HG03025 (cell line): ENCODE results near the gene AP1B1.
"Not testable (repeated sequence)": the region's sequence is repeated elsewhere in the genome, so short reads cannot be mapped to it uniquely, and the experiment has no call there.

Source experiments
- ATAC-seq: cut with Tn5 transposase; IDR thresholded peaks from one replicate; pipeline ENCODE4 v1.9.1; 2021; ENCODE audit warnings: mild to moderate bottlenecking, moderate library complexity; ENCODE audit not compliant: unreplicated experiment, low FRiP score

AP1B1 gene

DNA sequence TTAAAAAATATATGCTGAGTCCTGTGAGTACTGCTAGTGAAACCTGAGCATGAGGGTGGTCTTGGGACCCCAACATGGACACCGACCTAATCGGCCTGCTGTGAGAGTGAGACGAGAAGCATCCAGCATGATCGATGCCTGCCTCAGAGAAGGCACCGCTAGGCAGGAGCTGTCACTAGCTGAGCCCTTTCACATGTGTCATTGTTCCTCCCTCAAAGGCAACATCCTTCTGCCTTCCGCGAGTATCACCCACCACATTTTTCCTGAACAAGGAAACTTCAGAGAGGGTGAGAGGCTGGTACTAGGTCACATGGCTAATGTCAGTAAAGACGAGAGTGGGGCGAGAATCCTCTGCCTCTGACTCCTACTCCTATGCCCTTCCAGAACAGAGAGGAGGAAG is 35.6 kb downstream of the AP1B1 start:
- ATAC-seq, result no peak

DNA sequence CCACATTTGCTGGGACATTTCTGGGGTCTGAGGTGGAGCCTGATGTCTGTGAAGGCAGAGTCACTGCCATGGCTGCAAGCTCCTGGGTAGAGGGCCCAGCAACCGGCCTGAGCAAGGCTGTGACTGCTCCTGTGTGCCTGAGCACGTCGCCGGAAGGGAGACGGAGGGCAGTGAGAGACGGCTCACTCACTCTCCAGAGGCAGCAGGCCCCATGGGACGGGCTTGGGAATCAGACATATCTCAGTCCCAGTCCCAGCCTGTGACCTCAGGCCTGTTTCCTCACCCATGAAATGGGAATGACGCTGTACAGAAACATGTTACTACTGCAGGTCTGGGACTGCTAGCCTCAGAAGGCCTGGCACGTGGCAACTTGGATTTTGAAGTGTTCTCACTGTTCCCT is 36.5 kb downstream of the AP1B1 start:
- no peak for ATAC-seq

DNA sequence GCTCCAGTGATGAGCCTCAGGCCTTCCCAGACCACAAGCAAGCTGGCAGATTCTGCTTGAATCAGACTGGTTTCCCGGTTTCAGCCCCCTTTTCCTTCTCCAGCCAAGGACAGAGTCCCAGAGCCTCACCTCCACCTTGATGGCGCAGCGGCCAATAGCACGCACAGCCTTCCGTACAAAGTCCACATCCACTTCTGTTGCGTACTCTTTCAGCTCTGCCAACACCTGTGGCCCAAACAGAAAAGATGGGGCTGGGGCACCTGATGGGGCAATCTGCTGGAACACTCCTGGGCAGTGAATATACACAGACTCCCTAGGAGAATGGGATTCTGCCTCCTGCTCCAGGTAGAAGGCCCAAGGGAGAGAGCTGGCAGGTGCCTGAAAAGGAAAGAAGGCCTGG is 37.3 kb downstream of the AP1B1 start:
- ATAC-seq, result no peak

DNA sequence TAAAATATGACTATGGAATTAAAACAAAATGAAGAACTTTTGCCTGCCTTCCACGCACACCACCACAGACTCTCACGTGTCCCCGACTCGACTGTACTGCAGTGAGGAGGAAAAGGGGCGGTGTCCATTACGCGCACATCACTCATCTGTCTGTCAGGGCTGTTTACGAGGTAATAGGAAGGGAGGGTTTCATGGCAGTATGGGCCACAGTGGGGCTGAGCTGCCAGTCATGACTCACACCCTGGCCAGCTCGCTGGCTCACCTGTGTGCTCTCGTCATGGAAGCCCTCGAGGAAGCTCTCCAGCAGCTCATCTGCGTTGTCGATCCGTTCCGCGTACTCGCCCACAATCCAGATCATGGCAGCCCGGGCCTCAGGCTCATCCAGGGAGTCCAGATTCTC is 39.4 kb downstream of the AP1B1 start:
- ATAC-seq, result no peak

DNA sequence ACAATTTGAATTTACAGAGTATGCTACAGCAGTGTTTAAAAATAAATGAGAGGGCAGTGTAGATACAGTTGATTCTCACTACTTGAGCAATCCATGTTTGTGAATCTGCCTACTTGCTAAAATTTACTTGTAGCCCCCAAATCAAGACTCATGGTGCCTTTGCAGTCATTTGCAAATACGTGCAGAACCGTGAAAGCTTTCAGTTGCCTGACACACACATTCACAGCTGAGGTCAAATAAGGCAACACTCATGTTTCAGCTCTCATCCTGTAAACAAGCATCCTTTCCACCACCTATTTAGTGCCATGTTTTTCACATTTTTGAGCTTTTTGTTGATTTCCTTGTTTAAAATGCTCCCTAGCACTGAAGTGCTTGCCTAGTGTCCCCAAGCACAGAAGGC is 40.3 kb downstream of the AP1B1 start:
- no peak for ATAC-seq

DNA sequence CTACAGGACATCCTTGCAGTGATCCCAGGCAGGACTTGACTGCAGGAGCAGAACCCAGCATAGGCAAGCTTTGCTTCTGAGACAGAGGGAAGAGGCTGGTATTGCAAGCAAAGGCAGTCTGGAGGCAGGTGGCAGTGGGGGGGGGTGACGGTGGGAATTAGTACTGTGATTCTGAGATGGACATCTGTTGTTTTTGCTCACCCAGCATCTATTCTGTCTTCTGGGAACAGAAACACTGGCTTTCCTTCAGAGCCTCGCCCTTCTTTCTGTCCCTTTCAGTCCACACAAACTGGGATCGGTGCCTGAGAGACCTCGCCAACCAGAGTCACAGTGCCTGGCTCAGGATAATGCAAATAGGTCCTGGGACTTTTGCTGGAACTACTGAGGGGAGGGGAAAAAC is 41.7 kb downstream of the AP1B1 start:
- no peak for ATAC-seq

DNA sequence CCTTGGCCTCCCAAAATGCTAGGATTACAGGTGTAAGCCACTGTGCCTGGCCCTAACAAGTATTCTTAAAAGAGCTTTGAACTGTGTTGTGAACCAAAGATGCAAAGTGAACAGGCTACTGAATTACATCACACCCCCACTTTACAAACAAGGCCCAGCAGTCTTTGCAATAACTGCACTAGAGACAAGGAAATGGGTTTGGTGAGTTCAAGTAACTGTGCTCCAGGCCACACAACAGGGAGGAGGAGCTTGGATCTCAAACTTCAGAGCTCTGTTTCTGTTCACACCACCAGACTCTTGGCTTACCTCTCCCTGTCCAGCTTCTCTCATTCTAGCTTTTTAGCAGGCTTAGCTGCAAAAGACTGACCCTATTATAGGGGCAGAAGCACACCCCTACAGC is 42.4 kb downstream of the AP1B1 start:
- no peak for ATAC-seq

DNA sequence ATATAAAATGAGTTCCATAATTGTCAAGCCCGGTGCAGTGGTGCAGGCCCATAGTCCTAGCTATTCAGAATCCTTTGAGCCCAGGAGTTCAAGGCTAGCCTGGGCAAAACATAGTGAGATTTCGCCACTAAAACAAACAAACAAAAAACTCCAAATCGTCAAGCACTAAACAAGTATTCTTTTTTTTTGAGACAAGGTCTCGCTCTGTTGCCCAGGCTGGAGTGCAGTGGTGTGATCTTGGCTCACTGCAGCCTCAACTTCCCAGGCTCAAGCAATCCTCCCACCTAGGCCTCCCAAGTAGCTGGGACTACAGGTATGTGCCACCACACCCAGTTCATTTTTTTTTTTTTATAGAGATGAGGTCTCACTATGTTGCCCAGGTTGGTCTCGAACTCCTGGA is 43.5 kb downstream of the AP1B1 start:
- ATAC-seq, result not testable (repeated sequence)

DNA sequence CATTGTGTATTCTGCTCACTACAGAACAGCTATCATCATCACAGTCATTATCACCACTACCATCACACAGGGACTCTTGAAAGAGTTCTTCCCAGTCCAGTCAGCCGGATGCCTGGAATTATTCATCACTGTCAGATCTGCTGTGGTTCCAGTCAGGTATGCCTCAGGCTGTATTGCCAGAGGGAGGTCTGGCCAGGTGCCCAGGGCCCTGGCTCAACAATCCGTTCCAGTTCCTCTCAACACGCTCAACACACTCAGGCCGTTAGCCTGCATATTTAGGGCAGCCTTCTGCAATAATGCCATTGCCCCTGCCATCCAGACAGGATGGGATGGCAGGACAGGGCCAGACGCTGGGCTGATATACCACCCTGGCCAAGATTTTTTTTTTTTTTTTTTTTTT is 44.2 kb downstream of the AP1B1 start:
- no peak for ATAC-seq

DNA sequence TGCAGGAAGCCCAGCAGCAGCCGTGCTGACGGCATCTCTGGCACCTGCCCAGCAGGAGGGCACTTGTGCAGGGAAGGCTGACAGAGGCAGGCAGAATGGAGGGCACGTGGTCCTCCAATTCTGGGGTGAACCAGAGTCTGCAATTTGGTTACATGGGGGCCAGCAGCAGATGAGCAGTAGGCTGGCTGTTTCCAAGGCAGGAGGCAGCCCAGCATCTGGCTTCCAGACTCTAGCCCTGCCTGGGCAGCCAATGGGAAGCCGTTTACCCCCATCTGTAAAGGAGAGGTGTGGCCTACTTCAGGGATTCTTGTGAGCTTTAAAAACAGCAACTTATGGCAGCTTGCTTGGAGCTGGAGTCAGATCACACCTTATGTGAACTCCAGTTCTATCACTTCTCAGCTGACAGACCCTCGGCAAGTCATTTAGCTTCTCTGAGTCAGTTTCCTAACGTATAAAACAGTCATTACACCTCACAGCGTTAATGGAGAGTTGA is 45.0 kb downstream of the AP1B1 start:
- ATAC-seq, result no peak

DNA sequence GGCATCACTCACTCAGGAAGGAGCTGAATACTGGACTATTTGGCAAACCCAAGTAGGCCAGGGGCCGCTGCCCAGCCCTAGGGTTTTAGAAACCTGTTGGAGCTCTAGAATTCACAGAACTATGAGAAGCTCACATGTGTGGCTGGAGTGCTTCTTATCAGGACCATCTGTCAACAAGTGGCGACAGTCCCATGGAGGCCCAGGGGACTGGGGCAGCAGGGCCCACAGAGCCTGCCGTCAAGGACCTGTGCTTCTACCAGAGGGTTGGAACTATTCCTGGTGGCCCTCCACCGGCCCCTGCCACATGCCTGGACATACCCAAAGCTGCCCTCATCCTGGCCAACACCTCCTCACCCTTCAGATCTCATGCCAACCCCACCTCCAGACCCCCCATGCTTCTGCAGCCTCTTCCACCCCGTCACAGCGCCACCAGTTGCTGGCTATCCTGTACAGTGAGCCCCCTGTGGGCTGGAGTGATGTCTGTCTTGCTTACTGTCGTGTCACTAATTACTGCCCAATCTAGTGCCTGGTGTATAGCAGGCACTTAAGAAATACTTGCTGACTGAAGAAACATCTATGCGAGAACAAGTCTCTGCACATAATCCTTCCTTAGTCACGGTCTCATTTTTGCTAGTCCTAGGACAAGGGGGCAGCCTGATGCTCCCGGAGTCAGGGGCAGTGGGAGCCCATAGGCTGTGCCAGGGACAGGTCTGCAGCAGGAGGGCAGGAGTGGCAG is 45.6 kb downstream of the AP1B1 start:
- ATAC-seq, result no peak

DNA sequence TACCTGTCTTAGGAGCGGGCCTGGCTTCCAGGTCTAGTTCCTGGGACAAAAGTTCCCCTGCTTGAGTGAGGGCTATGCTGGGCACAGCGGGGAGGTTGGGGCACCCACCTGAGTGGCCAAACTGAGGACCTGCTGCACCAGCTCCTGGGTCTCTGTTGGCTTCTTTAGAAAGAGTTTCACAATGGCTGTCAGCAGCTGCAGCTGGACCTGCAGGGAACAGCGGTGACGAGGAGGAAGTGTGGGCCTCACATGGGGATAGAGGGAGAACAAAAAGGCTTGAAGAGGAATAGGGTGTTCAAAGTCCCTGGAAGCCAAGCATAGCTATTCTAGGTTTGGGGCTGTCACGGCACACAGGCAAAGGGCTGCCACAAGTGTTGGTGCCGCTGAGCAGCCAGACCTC is 46.2 kb downstream of the AP1B1 start:
- no peak for ATAC-seq

DNA sequence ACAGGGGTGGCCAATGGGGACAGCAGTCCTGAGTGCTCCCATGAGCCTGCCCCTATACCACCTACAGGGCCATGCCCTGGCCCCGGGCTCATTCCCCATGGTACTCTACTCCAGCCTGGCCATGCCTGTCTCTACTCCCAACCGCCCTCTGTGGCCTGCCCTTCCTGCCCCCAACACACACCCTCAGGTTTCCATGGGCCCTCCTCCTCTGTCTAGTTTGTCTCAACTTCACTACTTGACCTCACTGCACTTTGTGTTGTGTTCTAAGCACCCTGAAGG is 46.6 kb downstream of the AP1B1 start:
- no peak for ATAC-seq

DNA sequence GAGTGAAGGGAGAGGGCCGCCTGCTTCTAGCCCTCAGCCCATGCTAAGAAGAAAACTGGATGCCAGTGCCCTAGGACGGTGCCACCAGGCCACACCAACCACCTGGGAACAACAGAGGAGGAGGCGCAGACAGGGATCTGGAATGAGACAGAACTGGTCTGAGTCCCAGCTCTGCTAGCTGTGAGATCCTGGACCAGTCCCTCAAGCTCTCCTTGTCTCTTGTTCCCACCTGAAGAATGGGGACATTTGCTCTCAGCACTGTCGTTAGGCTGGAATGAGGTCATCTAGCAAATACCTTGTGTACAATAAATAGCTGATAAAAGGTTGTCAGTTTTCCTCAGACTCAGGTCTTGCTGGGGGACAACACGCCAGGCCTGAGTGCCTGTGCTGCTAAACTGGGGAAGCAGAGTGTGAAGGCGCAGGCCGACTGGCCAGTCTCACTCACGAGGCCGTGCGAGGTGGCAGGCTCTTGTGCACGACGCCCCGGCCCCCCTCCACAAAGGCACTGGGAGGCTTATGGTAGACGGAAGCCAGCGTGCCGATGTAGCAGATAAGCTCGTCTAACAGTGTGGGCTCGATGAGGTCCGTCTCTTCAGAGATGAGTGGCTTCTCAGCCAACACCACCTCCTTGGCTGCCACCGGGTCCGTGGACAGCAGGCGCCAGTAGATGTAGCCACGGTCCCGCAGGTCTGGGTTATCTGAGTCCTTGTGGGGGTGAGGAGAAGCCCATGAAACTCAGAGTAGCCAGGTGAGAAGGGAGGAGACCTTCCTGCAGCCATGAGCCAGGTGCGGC is 47.1 kb downstream of the AP1B1 start:
- no peak for ATAC-seq

DNA sequence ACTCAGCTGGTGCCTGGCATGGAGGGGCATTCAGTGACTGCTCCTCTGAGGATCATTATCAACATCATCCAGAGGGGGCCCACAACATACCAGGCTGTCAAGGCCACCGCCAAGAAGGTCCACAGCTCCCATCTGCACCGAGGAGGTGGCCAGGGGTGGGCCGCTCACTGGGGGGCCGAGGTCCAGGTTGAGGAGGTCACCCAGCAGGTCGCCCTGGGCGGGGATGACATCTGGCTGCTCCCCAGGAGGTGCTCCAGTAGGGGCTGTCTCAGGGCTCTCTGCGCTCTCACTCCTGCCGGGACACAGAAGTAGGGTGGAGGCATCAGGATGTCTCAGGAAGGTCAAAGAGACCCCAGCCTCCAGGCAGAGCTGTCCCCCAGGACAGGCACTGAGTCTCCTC is 47.8 kb downstream of the AP1B1 start:
- no peak for ATAC-seq

DNA sequence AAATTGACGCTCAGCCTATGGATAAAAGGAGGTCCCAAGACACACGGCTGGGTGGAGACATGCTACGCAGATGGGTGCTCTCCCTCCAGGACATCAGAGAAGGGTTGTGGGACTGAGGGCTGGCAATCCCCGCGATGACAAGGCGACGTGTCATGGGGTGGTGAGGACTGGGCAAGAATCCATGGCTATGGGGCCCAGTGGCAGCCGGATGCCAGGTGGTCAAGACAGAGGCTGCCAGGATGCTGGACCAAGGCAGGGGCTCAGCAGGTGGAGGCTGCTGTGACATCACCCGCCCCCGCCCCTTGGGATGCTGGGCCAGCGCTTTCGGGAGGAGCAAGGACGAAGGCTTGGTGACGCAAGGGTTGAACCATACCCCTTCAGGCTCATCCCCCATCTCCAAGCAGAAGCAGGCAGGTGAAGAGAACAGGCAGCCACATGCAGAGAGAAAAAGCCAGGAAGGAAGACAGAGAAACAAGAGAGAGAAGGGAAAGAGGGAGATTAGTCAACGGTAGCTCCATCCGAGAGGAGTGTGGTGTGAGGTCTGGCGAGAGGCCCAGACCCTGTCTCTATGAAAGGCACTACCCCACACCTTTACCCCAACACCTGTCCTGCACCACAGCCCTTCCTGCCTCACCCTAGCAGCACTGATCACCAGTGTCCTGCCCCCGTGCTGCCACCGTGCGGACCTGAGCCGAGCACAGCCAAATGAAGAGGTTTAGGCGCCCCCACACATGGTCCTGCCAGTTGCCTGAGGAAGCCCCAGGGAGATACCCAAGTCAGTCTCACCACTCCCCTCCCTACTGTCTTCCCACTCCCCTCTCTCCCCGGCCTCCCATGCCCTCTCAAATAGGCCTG is 48.8 kb downstream of the AP1B1 start:
- no peak for ATAC-seq

DNA sequence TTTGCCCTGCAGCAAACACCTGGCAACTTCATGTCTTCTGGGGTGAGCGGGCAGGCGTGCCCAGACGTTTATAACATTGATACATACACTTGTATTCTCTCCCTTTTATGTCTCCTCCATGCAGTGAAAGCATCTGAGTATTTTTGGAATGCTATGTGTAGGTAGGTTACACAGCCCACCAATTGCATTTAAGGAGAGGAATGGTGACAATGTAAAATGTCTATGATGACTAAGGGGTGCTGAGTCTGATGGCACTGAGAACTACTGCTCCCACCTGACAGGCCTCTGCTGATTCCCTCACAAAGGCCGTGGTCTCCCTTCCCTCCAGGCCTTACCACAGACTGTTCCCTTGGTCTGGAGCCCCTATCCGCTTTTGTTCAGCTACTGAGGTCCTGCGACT is 50.0 kb downstream of the AP1B1 start:
- no peak for ATAC-seq

DNA sequence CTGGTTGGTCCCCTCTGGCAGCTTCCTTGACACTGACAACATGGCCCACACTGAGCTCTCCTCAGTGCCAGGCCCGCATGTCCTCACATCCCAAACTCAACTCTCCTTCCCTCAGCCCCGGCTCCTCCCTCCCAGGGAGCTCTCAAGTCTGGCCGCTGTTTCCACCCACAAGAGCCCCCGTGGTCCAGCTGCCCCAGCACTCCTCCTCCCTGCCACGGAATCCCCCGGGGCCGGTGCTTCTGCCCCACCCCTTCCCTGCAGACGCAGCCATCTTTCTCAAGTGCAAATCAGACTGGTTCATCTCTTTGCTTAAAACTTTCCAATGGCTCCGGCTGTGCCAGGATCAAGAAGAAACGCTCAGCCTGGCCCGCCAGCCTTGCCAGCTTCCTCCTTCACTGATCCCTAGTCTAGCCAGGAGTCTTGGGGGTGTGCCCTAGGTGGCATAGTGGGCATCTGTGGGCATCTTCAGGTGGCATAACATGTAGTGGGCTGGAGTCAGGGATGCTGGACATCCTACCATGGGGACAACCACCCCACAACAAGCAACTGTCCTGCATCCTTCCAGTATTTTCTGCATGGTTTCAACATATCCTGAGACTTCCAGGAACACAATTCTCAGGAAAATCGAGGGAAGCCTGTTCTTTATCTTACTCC is 50.6 kb downstream of the AP1B1 start:
- ATAC-seq, result no peak

DNA sequence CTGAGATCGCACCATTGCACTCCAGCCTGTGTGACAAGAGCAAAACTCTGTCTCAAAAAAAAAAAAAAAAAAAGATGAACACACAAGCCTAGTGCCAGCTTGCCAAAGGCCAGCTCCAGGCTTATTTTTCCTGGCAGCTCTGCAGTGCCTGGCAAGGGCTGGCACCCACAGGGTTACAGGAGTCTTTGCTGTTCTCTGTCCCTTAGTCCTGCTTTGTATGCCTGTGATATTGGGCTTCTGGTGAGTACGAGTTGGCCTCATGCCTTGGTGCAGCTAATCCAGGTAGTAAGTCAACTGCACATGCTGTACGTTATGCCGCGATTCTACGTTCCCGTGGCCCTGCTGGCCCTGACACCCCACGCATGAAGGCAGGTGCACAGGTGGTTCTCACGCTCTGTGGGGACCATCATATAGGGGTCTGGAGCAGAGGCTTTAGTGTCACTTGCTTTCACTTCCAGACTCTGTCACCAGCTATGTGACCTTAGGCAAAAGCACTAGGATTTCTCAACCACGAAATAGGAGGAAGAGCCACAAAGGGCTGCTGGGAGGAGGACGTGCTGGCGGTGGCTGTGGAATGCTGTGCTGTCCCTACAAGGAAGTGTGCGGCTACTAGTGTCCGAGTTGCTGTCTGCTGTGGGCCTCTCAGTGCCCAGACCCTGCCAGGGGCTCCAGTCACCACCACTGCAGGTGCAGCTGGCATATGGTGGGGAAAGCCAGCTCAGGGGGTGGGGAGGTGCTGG is 51.4 kb downstream of the AP1B1 start:
- ATAC-seq, result no peak

DNA sequence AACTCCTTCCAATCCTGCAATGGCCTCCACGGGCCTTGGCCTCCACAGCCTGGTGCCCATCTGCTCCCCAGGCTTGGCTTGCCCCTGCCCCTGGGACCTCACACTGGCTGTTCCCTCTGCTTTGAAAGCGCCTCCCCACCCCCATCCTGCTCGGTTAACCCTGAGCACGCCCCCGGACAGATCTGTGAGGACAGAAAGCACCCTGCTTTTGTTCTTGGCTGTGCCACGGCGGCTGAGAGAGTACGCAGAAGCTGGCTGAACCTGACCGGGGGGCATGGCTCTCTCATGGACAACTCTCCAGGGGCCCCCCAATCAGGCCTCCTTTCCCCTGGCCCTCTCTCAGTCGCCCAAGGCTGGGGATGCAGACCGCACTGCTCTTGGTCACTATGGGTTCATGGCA is 52.7 kb downstream of the AP1B1 start:
- no peak for ATAC-seq
